Esophagus muscularis mucosa (tissue), 3 donors: ENCODE data around the gene RXRA.

Experiments used
- EP300 ChIP-seq: sonication (generic); formaldehyde crosslinking; IDR thresholded peaks from one replicate; pipeline ENCODE4 v1.6.1; 2017; ENCODE audit warnings: antibody characterized with exemption
- TF ChIP-seq, protein P1 (sequence below), 3 experiments: fragments of 200-600 bp in 2 of 3; fragments of 450-650 bp in 1 of 3; sonication (generic) in 2 of 3; IDR thresholded peaks; one replicate each; pipeline ENCODE4 v1.5.1; 2017 to 2019; ENCODE audit warnings: antibody characterized with exemption in 3 of 3, mild to moderate bottlenecking in 2 of 3, moderate library complexity in 1 of 3

DNA sequence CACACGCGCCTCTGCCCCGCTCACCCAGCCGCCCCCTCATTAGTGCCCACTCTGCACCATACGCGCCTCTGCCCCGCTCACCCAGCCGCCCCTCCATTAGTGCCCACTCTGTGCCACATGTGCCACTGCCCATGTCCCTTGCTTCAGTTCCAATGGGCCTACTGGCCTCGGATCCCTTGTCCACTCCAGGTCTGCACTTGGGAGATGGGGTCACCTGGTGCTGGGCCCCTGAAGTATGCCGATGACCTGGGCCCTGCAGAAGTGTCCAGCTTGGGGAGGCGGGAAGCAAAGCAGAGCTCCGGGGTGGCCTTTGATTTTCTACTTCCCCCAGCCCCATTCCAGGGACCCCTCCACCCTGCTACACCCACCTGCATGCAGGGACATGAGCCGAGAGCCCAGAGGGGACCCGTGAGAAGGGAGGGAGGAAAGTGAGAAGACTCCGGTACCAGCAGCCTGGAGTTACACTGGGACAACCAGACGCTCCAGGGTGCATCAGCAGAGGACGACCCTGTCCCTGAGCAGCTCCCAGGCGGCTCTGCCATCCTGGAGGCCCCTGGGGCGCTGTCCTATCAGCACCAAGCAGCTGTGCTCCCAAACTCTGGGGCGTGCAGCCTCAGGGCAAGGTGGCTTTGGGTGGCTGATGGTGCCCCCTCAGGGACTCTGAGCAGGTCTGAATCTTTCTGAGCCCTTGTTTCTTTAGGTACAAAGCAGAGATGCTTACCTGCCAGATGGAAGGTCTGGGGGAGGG lies 140.8 kb downstream of the RXRA start:
- TF ChIP-seq, protein P1, sequence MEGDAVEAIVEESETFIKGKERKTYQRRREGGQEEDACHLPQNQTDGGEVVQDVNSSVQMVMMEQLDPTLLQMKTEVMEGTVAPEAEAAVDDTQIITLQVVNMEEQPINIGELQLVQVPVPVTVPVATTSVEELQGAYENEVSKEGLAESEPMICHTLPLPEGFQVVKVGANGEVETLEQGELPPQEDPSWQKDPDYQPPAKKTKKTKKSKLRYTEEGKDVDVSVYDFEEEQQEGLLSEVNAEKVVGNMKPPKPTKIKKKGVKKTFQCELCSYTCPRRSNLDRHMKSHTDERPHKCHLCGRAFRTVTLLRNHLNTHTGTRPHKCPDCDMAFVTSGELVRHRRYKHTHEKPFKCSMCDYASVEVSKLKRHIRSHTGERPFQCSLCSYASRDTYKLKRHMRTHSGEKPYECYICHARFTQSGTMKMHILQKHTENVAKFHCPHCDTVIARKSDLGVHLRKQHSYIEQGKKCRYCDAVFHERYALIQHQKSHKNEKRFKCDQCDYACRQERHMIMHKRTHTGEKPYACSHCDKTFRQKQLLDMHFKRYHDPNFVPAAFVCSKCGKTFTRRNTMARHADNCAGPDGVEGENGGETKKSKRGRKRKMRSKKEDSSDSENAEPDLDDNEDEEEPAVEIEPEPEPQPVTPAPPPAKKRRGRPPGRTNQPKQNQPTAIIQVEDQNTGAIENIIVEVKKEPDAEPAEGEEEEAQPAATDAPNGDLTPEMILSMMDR (IDR thresholded peaks at IDR 0.05) = no peak
- no peak for TF ChIP-seq EP300
